ENCODE results near the gene ZNF865.

ZNF865 gene

GRCh38 chr19:55648585-55649267, 43.3 kb downstream of the ZNF865 start:
- DNase-seq (ENCODE audit: low read depth): no peak
- no peak for TF ChIP-seq CTCF (IDR thresholded peaks at IDR 0.05; ENCODE audit: control insufficient read depth, insufficient read depth, low read depth, low read length, missing control alignments)
- H3K4me3 ChIP-seq (ENCODE audit: control insufficient read depth, low read depth, low read length): peak overlapping the region; percentile 55

- TF ChIP-seq CTCF (IDR thresholded peaks at IDR 0.05; ENCODE audit: control insufficient read depth, insufficient read depth, low read depth, low read length, missing control alignments): no peak
- DNase-seq (ENCODE audit: low read depth): no peak
- H3K4me3 ChIP-seq (ENCODE audit: control insufficient read depth, low read depth, low read length): no peak overlapping the region
Measured at GRCh38 chr19:55649268-55650125, 44.0 kb downstream of the ZNF865 start.

GRCh38 chr19:55650126-55650557, 44.7 kb downstream of the ZNF865 start:
- DNase-seq (ENCODE audit: low read depth): no peak
- TF ChIP-seq CTCF (IDR thresholded peaks at IDR 0.05; ENCODE audit: control insufficient read depth, insufficient read depth, low read depth, low read length, missing control alignments): no peak
- H3K4me3 ChIP-seq (ENCODE audit: control insufficient read depth, low read depth, low read length): no peak overlapping the region

- H3K4me3 ChIP-seq (ENCODE audit: control insufficient read depth, low read depth, low read length): no peak overlapping the region
- no peak for TF ChIP-seq CTCF (IDR thresholded peaks at IDR 0.05; ENCODE audit: control insufficient read depth, insufficient read depth, low read depth, low read length, missing control alignments)
Measured at GRCh38 chr19:55650602-55651230, 45.3 kb downstream of the ZNF865 start.

GRCh38 chr19:55651236-55651635, 45.8 kb downstream of the ZNF865 start:
- H3K4me3 ChIP-seq (ENCODE audit: control insufficient read depth, low read depth, low read length): no peak overlapping the region
- DNase-seq (ENCODE audit: low read depth): no peak
- TF ChIP-seq CTCF (IDR thresholded peaks at IDR 0.05; ENCODE audit: control insufficient read depth, insufficient read depth, low read depth, low read length, missing control alignments): no peak

More at GRCh38 chr19:55650602-55651230, 45.3 kb downstream of the ZNF865 start:
- DNase-seq (ENCODE audit: low read depth): no peak

- no peak for TF ChIP-seq CTCF (IDR thresholded peaks at IDR 0.05; ENCODE audit: control insufficient read depth, insufficient read depth, low read depth, low read length, missing control alignments)
- H3K4me3 ChIP-seq (ENCODE audit: control insufficient read depth, low read depth, low read length): no peak overlapping the region
- DNase-seq (ENCODE audit: low read depth): no peak
Measured at GRCh38 chr19:55652311-55653128, 47.1 kb downstream of the ZNF865 start.
